Adrenal gland (tissue), 5 donors: Measurements from ENCODE around the gene BARHL1.

Source experiments
- POLR2A ChIP-seq, 2 donors: fragments of 450-650 bp; IDR thresholded peaks; one replicate each; pipeline ENCODE4 v1.6.1; 2017; ENCODE audit warnings: antibody characterized with exemption in 2 of 2, mild to moderate bottlenecking in 2 of 2, moderate library complexity in 1 of 2
- TF ChIP-seq, protein P1 (sequence below), 6 experiments: fragments of 450-650 bp in 4 of 6; fragments of 200-600 bp in 2 of 6; sonication (generic) in 1 of 6; IDR thresholded peaks; 1 replicate in 5 of 6; 2 replicates in 1 of 6; pipeline versions ENCODE4 v1.5.1 to v1.8.0; 2016 to 2021; ENCODE audit warnings: antibody characterized with exemption in 6 of 6, mild to moderate bottlenecking in 2 of 6, moderate library complexity in 1 of 6
- donor health status: DM: no; HTN: no; CAD: no.

DNA sequence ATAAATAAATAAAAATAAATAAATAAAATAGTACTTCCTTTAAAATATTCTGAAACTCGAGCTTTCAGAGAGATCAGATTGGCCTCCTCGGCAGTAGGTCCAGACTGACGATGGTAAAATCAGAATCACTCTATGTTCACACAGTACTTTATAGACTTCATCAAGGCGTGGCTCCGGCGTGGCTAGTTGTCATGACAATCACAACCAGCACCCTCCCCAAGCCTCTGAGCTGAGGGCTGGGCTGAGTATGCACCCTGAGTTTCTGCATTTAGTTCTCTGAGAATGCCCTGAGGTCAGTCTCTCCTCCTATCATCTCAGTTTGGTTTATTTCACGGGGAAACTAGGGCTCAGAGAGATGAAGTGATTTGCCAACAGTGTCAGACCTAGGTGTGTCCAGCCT lies 43.3 kb upstream of the BARHL1 start:
- TF ChIP-seq, protein P1, sequence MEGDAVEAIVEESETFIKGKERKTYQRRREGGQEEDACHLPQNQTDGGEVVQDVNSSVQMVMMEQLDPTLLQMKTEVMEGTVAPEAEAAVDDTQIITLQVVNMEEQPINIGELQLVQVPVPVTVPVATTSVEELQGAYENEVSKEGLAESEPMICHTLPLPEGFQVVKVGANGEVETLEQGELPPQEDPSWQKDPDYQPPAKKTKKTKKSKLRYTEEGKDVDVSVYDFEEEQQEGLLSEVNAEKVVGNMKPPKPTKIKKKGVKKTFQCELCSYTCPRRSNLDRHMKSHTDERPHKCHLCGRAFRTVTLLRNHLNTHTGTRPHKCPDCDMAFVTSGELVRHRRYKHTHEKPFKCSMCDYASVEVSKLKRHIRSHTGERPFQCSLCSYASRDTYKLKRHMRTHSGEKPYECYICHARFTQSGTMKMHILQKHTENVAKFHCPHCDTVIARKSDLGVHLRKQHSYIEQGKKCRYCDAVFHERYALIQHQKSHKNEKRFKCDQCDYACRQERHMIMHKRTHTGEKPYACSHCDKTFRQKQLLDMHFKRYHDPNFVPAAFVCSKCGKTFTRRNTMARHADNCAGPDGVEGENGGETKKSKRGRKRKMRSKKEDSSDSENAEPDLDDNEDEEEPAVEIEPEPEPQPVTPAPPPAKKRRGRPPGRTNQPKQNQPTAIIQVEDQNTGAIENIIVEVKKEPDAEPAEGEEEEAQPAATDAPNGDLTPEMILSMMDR (IDR thresholded peaks at IDR 0.05), result no peak
- no peak for TF ChIP-seq POLR2A (IDR thresholded peaks at IDR 0.05)
